CD4-positive, alpha-beta T cell treated with Interleukin-15 for 1 hour (primary cell): ENCODE measurements around the gene DUSP9.

Experiments
- DNase-seq: peaks from one replicate; pipeline ENCODE4 v3.0.0-alpha.2; 2020

Gene DUSP9

GRCh38 chrX:153622661-153623309, 24.2 kb upstream of the DUSP9 start:
- no peak for DNase-seq

GRCh38 chrX:153623310-153624029, 23.5 kb upstream of the DUSP9 start:
- DNase-seq, result peak; percentile 15

GRCh38 chrX:153624196-153625091, 22.6 kb upstream of the DUSP9 start:
- peak; percentile 10 for DNase-seq

- peak; percentile 14 for DNase-seq
Observed at GRCh38 chrX:153625271-153626024, 21.6 kb upstream of the DUSP9 start.

GRCh38 chrX:153626025-153626633, 20.9 kb upstream of the DUSP9 start:
- DNase-seq, result peak; percentile 16

GRCh38 chrX:153626863-153627674, 19.9 kb upstream of the DUSP9 start:
- peak; percentile 8 for DNase-seq

GRCh38 chrX:153627675-153628111, 19.3 kb upstream of the DUSP9 start:
- peak; percentile 16 for DNase-seq

GRCh38 chrX:153628129-153628528, 18.9 kb upstream of the DUSP9 start:
- DNase-seq, result no peak

GRCh38 chrX:153628665-153629064, 18.3 kb upstream of the DUSP9 start:
- DNase-seq, result peak; percentile 13

GRCh38 chrX:153631346-153631745, 15.7 kb upstream of the DUSP9 start:
- DNase-seq, result no peak

- DNase-seq, result no peak
Observed at GRCh38 chrX:153631907-153632594, 15.0 kb upstream of the DUSP9 start.

GRCh38 chrX:153632595-153632946, 14.4 kb upstream of the DUSP9 start:
- no peak for DNase-seq

- no peak for DNase-seq
Observed at GRCh38 chrX:153633048-153633447, 14.0 kb upstream of the DUSP9 start.

GRCh38 chrX:153633607-153634180, 13.3 kb upstream of the DUSP9 start:
- DNase-seq, result no peak

GRCh38 chrX:153634236-153634635, 12.8 kb upstream of the DUSP9 start:
- no peak for DNase-seq

GRCh38 chrX:153634832-153635231, 12.2 kb upstream of the DUSP9 start:
- no peak for DNase-seq

- DNase-seq, result no peak
Observed at GRCh38 chrX:153635388-153635787, 11.6 kb upstream of the DUSP9 start.

- no peak for DNase-seq
Observed at GRCh38 chrX:153635788-153636668, 11.0 kb upstream of the DUSP9 start.

- DNase-seq, result no peak
Observed at GRCh38 chrX:153636716-153637115, 10.3 kb upstream of the DUSP9 start.
